Lower leg skin (tissue), 3 donors: ENCODE measurements around the gene ANKH.

Experiments
- POLR2A ChIP-seq, 2 donors: fragments of 450-650 bp; IDR thresholded peaks; one replicate each; pipeline ENCODE4 v1.6.1; 2016 to 2017; ENCODE audit warnings: antibody characterized with exemption in 2 of 2, mild to moderate bottlenecking in 1 of 2, moderate library complexity in 1 of 2
- TF ChIP-seq, protein P1 (sequence below), 3 donors: fragments of 450-650 bp; IDR thresholded peaks; one replicate each; pipeline ENCODE4 v1.5.1; 2016; ENCODE audit warnings: antibody characterized with exemption in 3 of 3, mild to moderate bottlenecking in 3 of 3, moderate library complexity in 2 of 3

DNA sequence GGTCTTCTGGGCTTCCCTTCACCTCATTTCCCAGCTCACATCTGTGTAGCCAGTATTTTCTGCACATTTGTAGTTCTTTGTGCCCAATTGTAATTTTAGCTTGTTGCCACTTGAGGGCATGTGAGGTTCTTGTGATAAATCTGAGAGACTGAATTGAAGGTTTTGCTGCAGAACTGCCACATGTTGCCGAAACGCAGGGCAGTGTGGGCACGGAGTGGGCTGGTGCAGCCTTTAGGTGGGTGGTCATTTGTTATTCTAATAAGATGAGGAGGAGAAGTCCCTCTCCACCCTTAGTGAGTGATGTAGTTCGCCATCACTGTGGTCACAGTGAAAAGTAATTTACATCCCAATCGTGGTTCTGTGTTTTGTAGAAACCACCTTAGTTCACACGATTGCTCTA is 185.8 kb downstream of the ANKH start:
- TF ChIP-seq, protein P1, sequence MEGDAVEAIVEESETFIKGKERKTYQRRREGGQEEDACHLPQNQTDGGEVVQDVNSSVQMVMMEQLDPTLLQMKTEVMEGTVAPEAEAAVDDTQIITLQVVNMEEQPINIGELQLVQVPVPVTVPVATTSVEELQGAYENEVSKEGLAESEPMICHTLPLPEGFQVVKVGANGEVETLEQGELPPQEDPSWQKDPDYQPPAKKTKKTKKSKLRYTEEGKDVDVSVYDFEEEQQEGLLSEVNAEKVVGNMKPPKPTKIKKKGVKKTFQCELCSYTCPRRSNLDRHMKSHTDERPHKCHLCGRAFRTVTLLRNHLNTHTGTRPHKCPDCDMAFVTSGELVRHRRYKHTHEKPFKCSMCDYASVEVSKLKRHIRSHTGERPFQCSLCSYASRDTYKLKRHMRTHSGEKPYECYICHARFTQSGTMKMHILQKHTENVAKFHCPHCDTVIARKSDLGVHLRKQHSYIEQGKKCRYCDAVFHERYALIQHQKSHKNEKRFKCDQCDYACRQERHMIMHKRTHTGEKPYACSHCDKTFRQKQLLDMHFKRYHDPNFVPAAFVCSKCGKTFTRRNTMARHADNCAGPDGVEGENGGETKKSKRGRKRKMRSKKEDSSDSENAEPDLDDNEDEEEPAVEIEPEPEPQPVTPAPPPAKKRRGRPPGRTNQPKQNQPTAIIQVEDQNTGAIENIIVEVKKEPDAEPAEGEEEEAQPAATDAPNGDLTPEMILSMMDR (IDR thresholded peaks at IDR 0.05), result no peak
- TF ChIP-seq POLR2A (IDR thresholded peaks at IDR 0.05), result no peak
